ENCODE results near the gene FAM216B. TPM values are rescaled to one million over a fixed set of nuclear protein-coding genes. Genes with fewer than 3 reads are reported as not detected.

Gene FAM216B
- total RNA-seq, 1 donor from 2014 or later, result not detected

DNA sequence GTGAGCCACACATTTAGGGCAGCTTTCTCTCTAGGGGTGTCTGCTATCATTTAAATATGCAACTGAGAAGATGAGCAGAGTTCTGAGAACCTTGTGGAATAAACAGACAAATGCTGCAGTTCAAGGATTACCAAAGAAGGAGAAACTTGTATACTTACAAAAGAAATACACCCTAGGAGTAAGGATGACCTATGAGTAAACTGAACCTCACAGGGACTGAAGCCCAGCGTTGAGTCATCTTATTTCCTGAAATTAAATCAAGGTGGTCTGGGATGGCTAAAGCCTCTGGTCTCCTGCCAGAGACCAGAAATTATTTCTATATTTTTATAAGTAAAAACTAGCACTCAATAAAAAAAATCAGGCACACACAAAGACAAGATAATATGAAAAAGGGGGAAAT is 40.1 kb downstream of the FAM216B start:
- TF ChIP-seq, protein P1, sequence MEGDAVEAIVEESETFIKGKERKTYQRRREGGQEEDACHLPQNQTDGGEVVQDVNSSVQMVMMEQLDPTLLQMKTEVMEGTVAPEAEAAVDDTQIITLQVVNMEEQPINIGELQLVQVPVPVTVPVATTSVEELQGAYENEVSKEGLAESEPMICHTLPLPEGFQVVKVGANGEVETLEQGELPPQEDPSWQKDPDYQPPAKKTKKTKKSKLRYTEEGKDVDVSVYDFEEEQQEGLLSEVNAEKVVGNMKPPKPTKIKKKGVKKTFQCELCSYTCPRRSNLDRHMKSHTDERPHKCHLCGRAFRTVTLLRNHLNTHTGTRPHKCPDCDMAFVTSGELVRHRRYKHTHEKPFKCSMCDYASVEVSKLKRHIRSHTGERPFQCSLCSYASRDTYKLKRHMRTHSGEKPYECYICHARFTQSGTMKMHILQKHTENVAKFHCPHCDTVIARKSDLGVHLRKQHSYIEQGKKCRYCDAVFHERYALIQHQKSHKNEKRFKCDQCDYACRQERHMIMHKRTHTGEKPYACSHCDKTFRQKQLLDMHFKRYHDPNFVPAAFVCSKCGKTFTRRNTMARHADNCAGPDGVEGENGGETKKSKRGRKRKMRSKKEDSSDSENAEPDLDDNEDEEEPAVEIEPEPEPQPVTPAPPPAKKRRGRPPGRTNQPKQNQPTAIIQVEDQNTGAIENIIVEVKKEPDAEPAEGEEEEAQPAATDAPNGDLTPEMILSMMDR (conservative IDR thresholded peaks at IDR 0.05), result no peak
- Mint-ChIP-seq H3K27ac (ENCODE audit: unreplicated experiment) (no peak overlapping the region), H3K4me3 (no peak overlapping the region), H3K9me3 (peaks cover 12% of the 10 kb centered on the region), H3K27me3 (ENCODE audit: low read depth) (no peaks in the 10 kb centered on the region), H3K4me1 (no peaks in the 10 kb centered on the region), H3K36me3 (ENCODE audit: low read depth) (peaks cover 7% of the 10 kb centered on the region)
- no peak for DNase-seq (ENCODE audit: low read depth, low spot score)

GRCh38 chr13:42832341-42833096 is 51.1 kb downstream of the FAM216B start:
- Mint-ChIP-seq H3K27me3 (ENCODE audit: low read depth) (no peaks in the 10 kb centered on the region), H3K9me3 (peaks cover 2% of the 10 kb centered on the region), H3K27ac (ENCODE audit: unreplicated experiment) (no peak overlapping the region), H3K4me3 (no peak overlapping the region), H3K36me3 (ENCODE audit: low read depth) (no peaks in the 10 kb centered on the region), H3K4me1 (no peaks in the 10 kb centered on the region)
- no peak for DNase-seq (ENCODE audit: low read depth, low spot score)
- TF ChIP-seq, protein P1 (conservative IDR thresholded peaks at IDR 0.05), result no peak

DNA sequence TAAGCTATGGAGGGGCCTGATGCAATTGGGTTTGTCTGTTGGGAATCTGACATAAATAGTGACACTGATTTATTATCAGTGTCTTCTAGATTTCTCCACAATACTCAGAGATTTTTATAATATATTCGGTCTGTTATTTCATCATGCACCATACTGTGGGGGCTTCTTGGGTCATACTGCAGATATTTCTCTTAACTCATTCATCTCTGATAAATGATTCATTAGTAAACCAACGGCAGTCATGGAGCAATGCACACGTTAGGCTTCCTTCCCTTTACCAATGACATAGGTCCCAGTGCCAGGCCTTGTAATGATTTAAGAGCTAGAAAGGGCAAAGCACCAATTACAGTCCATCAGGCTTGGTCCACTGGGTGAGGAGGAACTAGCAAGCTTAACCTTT is 53.6 kb downstream of the FAM216B start:
- no peak for DNase-seq (ENCODE audit: low read depth, low spot score)
- H3K27me3 Mint-ChIP-seq (ENCODE audit: low read depth), result no peaks in the 10 kb centered on the region
- no peak overlapping the region for H3K4me3 Mint-ChIP-seq
- no peaks in the 10 kb centered on the region for H3K36me3 Mint-ChIP-seq (ENCODE audit: low read depth)
- H3K27ac Mint-ChIP-seq (ENCODE audit: unreplicated experiment), result no peak overlapping the region
- H3K9me3 Mint-ChIP-seq, result no peaks in the 10 kb centered on the region
- no peaks in the 10 kb centered on the region for H3K4me1 Mint-ChIP-seq
- TF ChIP-seq, protein P1 (conservative IDR thresholded peaks at IDR 0.05), result no peak

- no peak overlapping the region for H3K27ac Mint-ChIP-seq (ENCODE audit: unreplicated experiment)
Observed at GRCh38 chr13:42836930-42837690, 55.7 kb downstream of the FAM216B start.

More at GRCh38 chr13:42836930-42837690, 55.7 kb downstream of the FAM216B start:
- Mint-ChIP-seq H3K27me3 (ENCODE audit: low read depth) (no peaks in the 10 kb centered on the region), H3K4me3 (no peak overlapping the region), H3K9me3 (no peaks in the 10 kb centered on the region), H3K36me3 (ENCODE audit: low read depth) (no peaks in the 10 kb centered on the region), H3K4me1 (no peaks in the 10 kb centered on the region)
- TF ChIP-seq, protein P1 (conservative IDR thresholded peaks at IDR 0.05), result peak; percentile 38
- DNase-seq (ENCODE audit: low read depth, low spot score), result no peak

Other genes starting within 250 kb of the FAM216B start
- gene TNFSF11, start 207.4 kb upstream of the FAM216B start, total RNA-seq, result not detected in 2 replicates
- gene EPSTI1, start 210.7 kb downstream of the FAM216B start, total RNA-seq, result not detected in 2 replicates
- gene DNAJC15, start 242.0 kb downstream of the FAM216B start, total RNA-seq, result 14.7 and 16.6 TPM in 2 replicates

Measured in neural crest cell (in vitro differentiated cells).